T-helper 1 cell treated with Interleukin-12 subunit alpha and Interleukin-12 subunit beta and Interleukin-4 antibody, amounts not matched to agents 30 μg/mL and 1 μg/mL, for 36 hours (primary cell): ENCODE data around the gene NSG2.
"Not testable (repeated sequence)": the region's sequence is repeated elsewhere in the genome, so short reads cannot be mapped to it uniquely, and the experiment has no call there.

Experiments
- H3K27ac Mint-ChIP-seq: one replicate; pipeline ENCODE4 v1.8.0; 2021; ENCODE audit warnings: mild to moderate bottlenecking, mixed read lengths
- H3K27me3 Mint-ChIP-seq: one replicate; pipeline ENCODE4 v1.8.0; 2021; ENCODE audit warnings: low read depth, mixed read lengths
- H3K36me3 Mint-ChIP-seq: one replicate; pipeline ENCODE4 v1.8.0; 2021; ENCODE audit warnings: low read depth, mixed read lengths
- H3K4me1 Mint-ChIP-seq: one replicate; pipeline ENCODE4 v1.8.0; 2021; ENCODE audit warnings: low read depth, mixed read lengths
- H3K4me3 Mint-ChIP-seq: one replicate; pipeline ENCODE4 v1.8.0; 2021; ENCODE audit warnings: mild to moderate bottlenecking, moderate library complexity, mixed read lengths
- H3K9me3 Mint-ChIP-seq: one replicate; pipeline ENCODE4 v1.8.0; 2021; ENCODE audit warnings: mixed read lengths

NSG2 gene

GRCh38 chr5:174045470-174046025 is at the start of gene NSG2:
TSS of gene NSG2 (plus strand) at chr5:174045706. CDS start at chr5:174046756, 1,050 bp downstream.
- Mint-ChIP-seq H3K27ac (no peak within 1 kb of the TSS), H3K36me3 (no peaks in the 10 kb centered on the region), H3K9me3 (no peaks in the 10 kb centered on the region), H3K27me3 (no peaks in the 10 kb centered on the region), H3K4me1 (no peaks in the 10 kb centered on the region), H3K4me3 (no peak within 1 kb of the TSS)

GRCh38 chr5:173997331-173997730 is 48.2 kb upstream of the NSG2 start:
- H3K27ac Mint-ChIP-seq: no peak overlapping the region
- no peaks in the 10 kb centered on the region for H3K36me3 Mint-ChIP-seq
- no peak overlapping the region for H3K4me3 Mint-ChIP-seq
- no peaks in the 10 kb centered on the region for H3K4me1 Mint-ChIP-seq
- peaks cover 19% of the 10 kb centered on the region for H3K27me3 Mint-ChIP-seq
- H3K9me3 Mint-ChIP-seq: no peaks in the 10 kb centered on the region

GRCh38 chr5:173998531-173998930 is 47.0 kb upstream of the NSG2 start:
- no peak overlapping the region for H3K27ac Mint-ChIP-seq
- H3K27me3 Mint-ChIP-seq: peaks cover 25% of the 10 kb centered on the region
- H3K36me3 Mint-ChIP-seq: no peaks in the 10 kb centered on the region
- H3K9me3 Mint-ChIP-seq: no peaks in the 10 kb centered on the region
- H3K4me3 Mint-ChIP-seq: no peak overlapping the region
- no peaks in the 10 kb centered on the region for H3K4me1 Mint-ChIP-seq

- H3K27ac Mint-ChIP-seq: no peak overlapping the region
- no peaks in the 10 kb centered on the region for H3K9me3 Mint-ChIP-seq
- H3K4me1 Mint-ChIP-seq: no peaks in the 10 kb centered on the region
- H3K27me3 Mint-ChIP-seq: peaks cover 25% of the 10 kb centered on the region
- no peaks in the 10 kb centered on the region for H3K36me3 Mint-ChIP-seq
- H3K4me3 Mint-ChIP-seq: no peak overlapping the region
These were observed 45.4 kb upstream of the NSG2 start for GRCh38 chr5:174000076-174000475.

GRCh38 chr5:174003795-174004194 is 41.7 kb upstream of the NSG2 start:
- H3K4me3 Mint-ChIP-seq: no peak overlapping the region
- no peaks in the 10 kb centered on the region for H3K4me1 Mint-ChIP-seq
- H3K27me3 Mint-ChIP-seq: peaks cover 25% of the 10 kb centered on the region
- H3K27ac Mint-ChIP-seq: no peak overlapping the region
- H3K9me3 Mint-ChIP-seq: no peaks in the 10 kb centered on the region
- H3K36me3 Mint-ChIP-seq: no peaks in the 10 kb centered on the region

GRCh38 chr5:174008922-174009321 is 36.6 kb upstream of the NSG2 start:
- no peak overlapping the region for H3K27ac Mint-ChIP-seq
- no peaks in the 10 kb centered on the region for H3K36me3 Mint-ChIP-seq

GRCh38 chr5:174010365-174010764 is 35.1 kb upstream of the NSG2 start:
- no peaks in the 10 kb centered on the region for H3K36me3 Mint-ChIP-seq
- no peaks in the 10 kb centered on the region for H3K4me1 Mint-ChIP-seq
- no peaks in the 10 kb centered on the region for H3K9me3 Mint-ChIP-seq
- no peak overlapping the region for H3K4me3 Mint-ChIP-seq
- H3K27me3 Mint-ChIP-seq: peaks cover 7% of the 10 kb centered on the region
- H3K27ac Mint-ChIP-seq: no peak overlapping the region

More at GRCh38 chr5:174008922-174009321, 36.6 kb upstream of the NSG2 start:
- H3K4me1 Mint-ChIP-seq: no peaks in the 10 kb centered on the region
- H3K9me3 Mint-ChIP-seq: no peaks in the 10 kb centered on the region
- H3K4me3 Mint-ChIP-seq: no peak overlapping the region
- H3K27me3 Mint-ChIP-seq: peaks cover 10% of the 10 kb centered on the region

- H3K36me3 Mint-ChIP-seq: no peaks in the 10 kb centered on the region
- H3K4me3 Mint-ChIP-seq: no peak overlapping the region
- H3K27me3 Mint-ChIP-seq: peaks cover 2% of the 10 kb centered on the region
- no peak overlapping the region for H3K27ac Mint-ChIP-seq
- no peaks in the 10 kb centered on the region for H3K9me3 Mint-ChIP-seq
- no peaks in the 10 kb centered on the region for H3K4me1 Mint-ChIP-seq
These were observed 34.1 kb upstream of the NSG2 start for GRCh38 chr5:174011441-174011840.

- not testable (repeated sequence) for H3K4me3 Mint-ChIP-seq, H3K36me3 Mint-ChIP-seq, H3K9me3 Mint-ChIP-seq, H3K27ac Mint-ChIP-seq, H3K4me1 Mint-ChIP-seq
- peaks cover 11% of the 10 kb centered on the region for H3K27me3 Mint-ChIP-seq
These were observed 25.2 kb upstream of the NSG2 start for GRCh38 chr5:174020069-174020927.

- peaks cover 14% of the 10 kb centered on the region for H3K27me3 Mint-ChIP-seq
- H3K4me1 Mint-ChIP-seq: no peaks in the 10 kb centered on the region
- H3K36me3 Mint-ChIP-seq: no peaks in the 10 kb centered on the region
- no peaks in the 10 kb centered on the region for H3K9me3 Mint-ChIP-seq
- H3K27ac Mint-ChIP-seq: no peak overlapping the region
- H3K4me3 Mint-ChIP-seq: no peak overlapping the region
These were observed 24.6 kb upstream of the NSG2 start for GRCh38 chr5:174020928-174021304.

GRCh38 chr5:174022384-174023095 is 23.0 kb upstream of the NSG2 start:
- Mint-ChIP-seq H3K9me3 (no peaks in the 10 kb centered on the region), H3K36me3 (no peaks in the 10 kb centered on the region), H3K4me1 (no peaks in the 10 kb centered on the region), H3K4me3 (no peak overlapping the region), H3K27ac (no peak overlapping the region), H3K27me3 (peaks cover 14% of the 10 kb centered on the region)

GRCh38 chr5:174030286-174030685 is 15.2 kb upstream of the NSG2 start:
- Mint-ChIP-seq H3K9me3 (peaks cover 15% of the 10 kb centered on the region), H3K27me3 (peaks cover 3% of the 10 kb centered on the region), H3K4me1 (no peaks in the 10 kb centered on the region), H3K36me3 (no peaks in the 10 kb centered on the region), H3K4me3 (no peak overlapping the region), H3K27ac (no peak overlapping the region)

GRCh38 chr5:174044466-174045254 is 846 bp upstream of the NSG2 start:
- no peak overlapping the region for H3K27ac Mint-ChIP-seq
- no peak overlapping the region for H3K4me3 Mint-ChIP-seq
- no peaks in the 10 kb centered on the region for H3K36me3 Mint-ChIP-seq
- H3K9me3 Mint-ChIP-seq: no peaks in the 10 kb centered on the region
- H3K4me1 Mint-ChIP-seq: no peaks in the 10 kb centered on the region
- H3K27me3 Mint-ChIP-seq: no peaks in the 10 kb centered on the region

- Mint-ChIP-seq H3K9me3 (no peaks in the 10 kb centered on the region), H3K4me3 (no peak overlapping the region), H3K4me1 (no peaks in the 10 kb centered on the region), H3K27me3 (no peaks in the 10 kb centered on the region), H3K36me3 (no peaks in the 10 kb centered on the region), H3K27ac (no peak overlapping the region)
These were observed 1.1 kb downstream of the NSG2 start for GRCh38 chr5:174046558-174046957.
